ENCODE results near the gene SOD1. TPM values are rescaled to one million over a fixed set of nuclear protein-coding genes. Genes with fewer than 3 reads are reported as not detected.

The SOD1 gene
- total RNA-seq, 2 donors from 2014 or later: 185 to 234 TPM

DNA sequence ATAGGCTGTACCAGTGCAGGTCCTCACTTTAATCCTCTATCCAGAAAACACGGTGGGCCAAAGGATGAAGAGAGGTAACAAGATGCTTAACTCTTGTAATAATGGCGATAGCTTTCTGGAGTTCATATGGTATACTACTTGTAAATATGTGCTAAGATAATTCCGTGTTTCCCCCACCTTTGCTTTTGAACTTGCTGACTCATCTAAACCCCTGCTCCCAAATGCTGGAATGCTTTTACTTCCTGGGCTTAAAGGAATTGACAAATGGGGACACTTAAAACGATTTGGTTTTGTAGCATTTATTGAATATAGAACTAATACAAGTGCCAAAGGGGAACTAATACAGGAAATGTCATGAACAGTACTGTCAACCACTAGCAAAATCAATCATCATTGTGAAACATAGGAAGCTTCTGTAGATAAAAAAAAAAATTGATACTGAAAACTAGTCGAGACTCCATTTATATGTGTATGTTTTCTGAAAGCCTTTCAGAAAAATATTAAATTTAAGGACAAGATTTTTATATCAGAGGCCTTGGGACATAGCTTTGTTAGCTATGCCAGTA, 7.0 kb downstream of the SOD1 start:
- Histone ChIP-seq H3K9ac (ENCODE audit: extremely low read depth, low read length, poor library complexity, severe bottlenecking) (no peak overlapping the region), H3K27me3 (ENCODE audit: control insufficient read depth, insufficient read depth, low read length, poor library complexity, severe bottlenecking) (no peaks in the 10 kb centered on the region), H3K4me1 (ENCODE audit: control insufficient read depth, insufficient read depth, low read length) (peaks cover 2% of the 10 kb centered on the region), H3K9me3 (ENCODE audit: control insufficient read depth, low read length) (no peaks in the 10 kb centered on the region), H3K36me3 (ENCODE audit: control insufficient read depth, insufficient read depth, low read length) (peaks cover 57% of the 10 kb centered on the region), H3K27ac (ENCODE audit: low read depth, low read length) (no peak overlapping the region), H3K4me3 (ENCODE audit: low read length) (no peak overlapping the region)
- TF ChIP-seq, protein P1, sequence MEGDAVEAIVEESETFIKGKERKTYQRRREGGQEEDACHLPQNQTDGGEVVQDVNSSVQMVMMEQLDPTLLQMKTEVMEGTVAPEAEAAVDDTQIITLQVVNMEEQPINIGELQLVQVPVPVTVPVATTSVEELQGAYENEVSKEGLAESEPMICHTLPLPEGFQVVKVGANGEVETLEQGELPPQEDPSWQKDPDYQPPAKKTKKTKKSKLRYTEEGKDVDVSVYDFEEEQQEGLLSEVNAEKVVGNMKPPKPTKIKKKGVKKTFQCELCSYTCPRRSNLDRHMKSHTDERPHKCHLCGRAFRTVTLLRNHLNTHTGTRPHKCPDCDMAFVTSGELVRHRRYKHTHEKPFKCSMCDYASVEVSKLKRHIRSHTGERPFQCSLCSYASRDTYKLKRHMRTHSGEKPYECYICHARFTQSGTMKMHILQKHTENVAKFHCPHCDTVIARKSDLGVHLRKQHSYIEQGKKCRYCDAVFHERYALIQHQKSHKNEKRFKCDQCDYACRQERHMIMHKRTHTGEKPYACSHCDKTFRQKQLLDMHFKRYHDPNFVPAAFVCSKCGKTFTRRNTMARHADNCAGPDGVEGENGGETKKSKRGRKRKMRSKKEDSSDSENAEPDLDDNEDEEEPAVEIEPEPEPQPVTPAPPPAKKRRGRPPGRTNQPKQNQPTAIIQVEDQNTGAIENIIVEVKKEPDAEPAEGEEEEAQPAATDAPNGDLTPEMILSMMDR (conservative IDR thresholded peaks at IDR 0.05): no peak
- H3K4me3 Mint-ChIP-seq: no peak overlapping the region
- 88 to 89% methylated on average over 3 to 5 of the region's 5 CpGs for WGBS, 2 experiments (ENCODE audit: insufficient coverage in 1 of 2, insufficient read length in 1 of 2)
- H3K9me3 Mint-ChIP-seq: no peaks in the 10 kb centered on the region
- H3K27ac Mint-ChIP-seq: no peak overlapping the region
- peaks cover 64% of the 10 kb centered on the region for H3K36me3 Mint-ChIP-seq (ENCODE audit: low read depth)
- peaks cover 20% of the 10 kb centered on the region for H3K4me1 Mint-ChIP-seq
- DNase-seq: no peak
- no peaks in the 10 kb centered on the region for H3K27me3 Mint-ChIP-seq (ENCODE audit: insufficient read depth)

DNA sequence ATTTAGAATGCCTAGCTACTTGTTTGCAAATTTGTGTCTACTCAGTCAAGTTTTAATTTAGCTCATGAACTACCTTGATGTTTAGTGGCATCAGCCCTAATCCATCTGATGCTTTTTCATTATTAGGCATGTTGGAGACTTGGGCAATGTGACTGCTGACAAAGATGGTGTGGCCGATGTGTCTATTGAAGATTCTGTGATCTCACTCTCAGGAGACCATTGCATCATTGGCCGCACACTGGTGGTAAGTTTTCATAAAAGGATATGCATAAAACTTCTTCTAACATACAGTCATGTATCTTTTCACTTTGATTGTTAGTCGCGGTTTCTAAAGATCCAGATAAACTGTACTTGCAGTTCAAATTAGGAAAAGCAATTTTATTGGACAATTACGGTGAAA, 7.6 kb downstream of the SOD1 start:
- Histone ChIP-seq H3K27ac (ENCODE audit: low read depth, low read length) (no peak overlapping the region), H3K4me3 (ENCODE audit: low read length) (no peak overlapping the region), H3K9me3 (ENCODE audit: control insufficient read depth, low read length) (no peaks in the 10 kb centered on the region), H3K36me3 (ENCODE audit: control insufficient read depth, insufficient read depth, low read length) (peaks cover 57% of the 10 kb centered on the region), H3K4me1 (ENCODE audit: control insufficient read depth, insufficient read depth, low read length) (no peaks in the 10 kb centered on the region), H3K9ac (ENCODE audit: extremely low read depth, low read length, poor library complexity, severe bottlenecking) (no peak overlapping the region), H3K27me3 (ENCODE audit: control insufficient read depth, insufficient read depth, low read length, poor library complexity, severe bottlenecking) (no peaks in the 10 kb centered on the region)
- Mint-ChIP-seq H3K4me3 (no peak overlapping the region), H3K27me3 (ENCODE audit: insufficient read depth) (no peaks in the 10 kb centered on the region), H3K9me3 (no peaks in the 10 kb centered on the region), H3K4me1 (peaks cover 18% of the 10 kb centered on the region), H3K36me3 (ENCODE audit: low read depth) (peaks cover 62% of the 10 kb centered on the region), H3K27ac (no peak overlapping the region)
- TF ChIP-seq, protein P1 (conservative IDR thresholded peaks at IDR 0.05): no peak
- DNase-seq: no peak
- WGBS, 2 experiments (ENCODE audit: insufficient coverage in 1 of 2, insufficient read length in 1 of 2): 95 to 98% methylated on average over 3 to 5 of the region's 5 CpGs

DNA sequence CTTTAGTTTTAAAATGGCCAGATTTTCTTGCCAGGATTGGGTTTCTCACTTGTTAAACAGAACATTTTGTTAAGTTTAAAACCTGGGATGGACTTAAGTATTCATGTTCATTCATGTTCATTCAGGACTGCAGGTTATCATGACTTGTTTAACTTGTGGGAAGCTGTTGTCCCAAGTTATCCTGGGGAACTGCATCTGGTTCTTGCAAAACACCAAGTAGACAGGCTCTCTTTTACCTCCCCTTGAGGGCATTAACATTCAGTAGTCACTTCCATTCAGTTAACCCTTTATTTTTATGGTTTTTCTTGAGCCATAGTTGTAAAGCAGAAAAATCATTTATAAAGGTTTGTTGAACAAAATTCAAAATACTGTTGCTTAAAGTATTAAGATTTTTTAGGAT, 8.1 kb downstream of the SOD1 start:
- no peaks in the 10 kb centered on the region for H3K27me3 ChIP-seq (ENCODE audit: control insufficient read depth, insufficient read depth, low read length, poor library complexity, severe bottlenecking)
- peaks cover 16% of the 10 kb centered on the region for H3K4me1 Mint-ChIP-seq
- H3K9me3 Mint-ChIP-seq: no peaks in the 10 kb centered on the region
- H3K4me3 Mint-ChIP-seq: no peak overlapping the region
- no peaks in the 10 kb centered on the region for H3K27me3 Mint-ChIP-seq (ENCODE audit: insufficient read depth)
- no peak overlapping the region for H3K4me3 ChIP-seq (ENCODE audit: low read length)
- TF ChIP-seq, protein P1 (conservative IDR thresholded peaks at IDR 0.05): no peak
- H3K36me3 Mint-ChIP-seq (ENCODE audit: low read depth): peaks cover 57% of the 10 kb centered on the region
- H3K36me3 ChIP-seq (ENCODE audit: control insufficient read depth, insufficient read depth, low read length): peaks cover 54% of the 10 kb centered on the region
- no peak overlapping the region for H3K27ac ChIP-seq (ENCODE audit: low read depth, low read length)
- H3K27ac Mint-ChIP-seq: no peak overlapping the region
- H3K9ac ChIP-seq (ENCODE audit: extremely low read depth, low read length, poor library complexity, severe bottlenecking): no peak overlapping the region
- no peaks in the 10 kb centered on the region for H3K4me1 ChIP-seq (ENCODE audit: control insufficient read depth, insufficient read depth, low read length)
- no peaks in the 10 kb centered on the region for H3K9me3 ChIP-seq (ENCODE audit: control insufficient read depth, low read length)
- DNase-seq: no peak
